Epidermal melanocyte (primary cell): ENCODE results near the gene TERT.

Source experiments
- DNase-seq: peaks from one replicate; pipeline ENCODE4 v3.0.0; 2011; ENCODE audit warnings: low spot score; ENCODE audit not compliant: insufficient read length

The TERT gene

GRCh38 chr5:1259806-1260480 lies 34.9 kb downstream of the TERT start:
- DNase-seq, result no peak

GRCh38 chr5:1257841-1258240 lies 37.0 kb downstream of the TERT start:
- no peak for DNase-seq

DNA sequence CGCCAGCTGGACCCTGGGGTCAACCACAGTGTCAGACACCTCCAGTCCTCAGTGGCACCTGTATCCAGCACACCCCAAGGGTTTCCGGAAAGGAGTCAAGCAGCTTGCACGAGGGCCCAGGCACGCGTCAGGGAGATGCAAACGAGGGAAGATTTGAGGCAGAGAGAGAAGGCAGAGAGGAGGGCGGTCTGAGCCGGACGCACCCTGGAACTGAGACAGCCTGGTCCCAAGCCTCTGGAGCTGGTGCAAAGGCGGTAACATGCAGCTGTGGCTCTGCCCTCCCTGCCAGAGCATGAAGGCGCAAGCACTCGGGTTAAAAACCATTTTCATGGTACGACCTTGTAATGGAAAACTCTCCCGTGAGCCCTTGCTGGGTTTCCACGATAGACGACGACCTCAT lies 37.5 kb downstream of the TERT start:
- no peak for DNase-seq

GRCh38 chr5:1256776-1257175 lies 38.1 kb downstream of the TERT start:
- DNase-seq, result no peak

DNA sequence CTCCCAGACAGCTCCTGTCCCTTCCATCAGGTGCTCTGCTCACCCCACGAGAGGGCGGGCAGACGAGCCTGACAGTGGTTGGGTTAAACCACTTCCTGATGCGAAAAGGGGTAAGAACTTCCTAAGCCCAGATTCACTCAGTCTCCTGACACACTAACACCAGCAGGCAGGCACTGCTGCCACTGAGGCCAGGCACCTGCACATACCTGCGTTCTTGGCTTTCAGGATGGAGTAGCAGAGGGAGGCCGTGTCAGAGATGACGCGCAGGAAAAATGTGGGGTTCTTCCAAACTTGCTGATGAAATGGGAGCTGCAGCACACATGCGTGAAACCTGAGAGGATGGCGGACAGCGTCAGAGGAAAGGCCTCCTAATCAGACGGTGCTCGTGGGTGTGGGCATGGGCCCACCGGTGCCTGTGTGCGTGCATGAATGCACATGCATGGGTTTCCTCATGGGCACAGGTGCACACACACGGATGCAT lies 39.7 kb downstream of the TERT start:
- no peak for DNase-seq

DNA sequence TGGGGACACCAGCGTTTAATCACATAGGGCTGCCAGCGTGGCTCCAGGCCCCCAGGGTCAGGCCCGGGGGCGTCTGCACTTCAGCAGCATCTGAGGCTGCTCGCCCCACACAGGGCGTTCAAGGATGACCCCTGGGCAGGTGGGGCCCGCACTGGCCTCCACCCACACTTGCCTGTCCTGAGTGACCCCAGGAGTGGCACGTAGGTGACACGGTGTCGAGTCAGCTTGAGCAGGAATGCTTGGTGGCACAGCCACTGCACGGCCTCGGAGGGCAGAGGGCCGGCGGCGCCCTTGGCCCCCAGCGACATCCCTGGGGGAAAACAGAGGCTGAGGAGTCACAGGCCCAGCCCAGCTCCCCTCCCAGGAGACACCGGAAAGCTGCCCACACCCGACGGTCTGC lies 40.7 kb downstream of the TERT start:
- no peak for DNase-seq

GRCh38 chr5:1253456-1254105 lies 41.3 kb downstream of the TERT start:
- no peak for DNase-seq

- DNase-seq, result no peak
Observed at GRCh38 chr5:1252681-1253080, 42.2 kb downstream of the TERT start.

DNA sequence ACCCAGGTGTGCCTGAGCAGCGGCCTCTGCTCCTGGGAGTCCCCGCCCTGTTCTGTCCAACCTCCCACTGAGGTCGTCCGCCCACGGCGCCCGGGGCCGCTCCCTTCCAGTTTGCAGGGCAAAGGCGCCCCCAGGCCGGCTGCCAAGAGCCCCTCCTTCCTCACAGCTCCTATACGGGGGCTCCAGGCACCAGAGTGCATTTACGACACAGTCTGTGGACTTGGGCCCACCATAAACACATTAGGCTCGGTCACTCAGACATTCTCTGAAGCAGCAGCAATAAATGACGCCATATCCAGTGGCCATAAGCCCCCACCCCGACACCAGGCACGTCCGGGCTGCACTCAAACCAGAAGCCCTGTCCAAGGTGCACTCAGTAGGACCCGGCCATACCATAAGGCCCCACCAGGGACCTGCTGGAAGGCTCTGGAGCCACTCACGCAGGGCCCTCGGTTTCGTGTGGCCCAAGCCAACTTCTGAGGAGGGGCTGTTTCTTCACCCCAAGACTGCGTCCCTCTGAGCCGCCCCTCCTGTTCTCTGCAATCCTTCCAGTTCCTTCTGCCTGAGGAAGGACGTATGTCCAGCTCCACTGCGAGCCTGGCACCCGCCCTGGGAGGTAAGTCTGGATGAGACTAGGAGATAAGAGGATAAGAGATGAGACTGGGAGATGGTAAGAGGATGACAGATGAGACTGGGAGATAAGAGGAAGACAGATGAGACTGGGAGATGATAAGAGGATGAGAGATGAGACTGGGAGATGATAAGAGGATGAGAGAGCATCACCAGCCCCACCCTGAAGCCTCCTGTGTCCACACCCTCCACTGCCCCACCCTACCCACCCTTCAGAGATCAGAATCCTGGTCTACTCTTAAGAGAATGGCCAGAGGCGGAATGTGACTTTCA lies 42.9 kb downstream of the TERT start:
- DNase-seq, result no peak

DNA sequence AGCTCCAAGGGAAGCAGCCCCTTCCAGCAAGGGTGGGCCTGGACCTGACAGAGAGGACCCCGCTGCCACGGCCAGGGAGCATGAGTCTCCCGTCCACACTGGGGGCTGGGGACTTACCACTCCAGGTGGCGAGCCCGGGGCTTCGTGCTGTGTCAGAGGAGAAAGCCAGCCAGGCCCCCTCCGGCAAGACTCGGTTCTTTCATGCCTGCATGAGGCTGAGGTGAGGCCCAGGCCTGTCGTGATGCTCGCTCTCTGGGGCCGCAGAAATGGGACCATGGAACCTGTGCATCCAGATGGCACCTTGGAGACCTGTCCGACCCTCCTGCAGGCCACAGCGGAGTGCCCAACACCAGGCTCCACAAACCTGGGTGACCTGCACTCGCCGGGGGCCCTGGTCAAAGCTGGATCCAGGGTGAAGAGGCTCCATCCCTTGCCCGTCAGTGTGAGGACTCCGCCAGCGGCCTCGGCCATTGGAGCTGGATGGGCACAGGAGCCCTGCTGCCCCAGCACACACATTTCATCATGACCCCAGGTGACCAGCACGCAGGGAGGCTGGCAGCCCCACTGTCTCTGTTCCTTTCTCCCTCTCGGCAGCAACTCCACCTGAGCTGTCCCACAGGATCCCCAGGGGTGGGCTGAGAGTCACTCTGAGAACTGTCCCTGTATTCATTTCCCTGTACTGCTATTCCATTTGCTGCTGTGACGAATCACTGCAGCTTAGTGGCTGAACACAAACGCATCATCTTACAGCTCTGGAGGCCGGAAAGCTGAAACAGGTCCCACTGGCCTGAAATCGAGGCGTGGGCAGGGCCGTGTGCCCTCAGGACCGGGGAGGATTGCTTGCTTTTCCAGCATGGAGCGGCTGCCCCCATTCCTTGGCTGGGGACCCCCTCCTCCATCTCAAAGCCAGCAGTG lies 45.2 kb downstream of the TERT start:
- no peak for DNase-seq

DNA sequence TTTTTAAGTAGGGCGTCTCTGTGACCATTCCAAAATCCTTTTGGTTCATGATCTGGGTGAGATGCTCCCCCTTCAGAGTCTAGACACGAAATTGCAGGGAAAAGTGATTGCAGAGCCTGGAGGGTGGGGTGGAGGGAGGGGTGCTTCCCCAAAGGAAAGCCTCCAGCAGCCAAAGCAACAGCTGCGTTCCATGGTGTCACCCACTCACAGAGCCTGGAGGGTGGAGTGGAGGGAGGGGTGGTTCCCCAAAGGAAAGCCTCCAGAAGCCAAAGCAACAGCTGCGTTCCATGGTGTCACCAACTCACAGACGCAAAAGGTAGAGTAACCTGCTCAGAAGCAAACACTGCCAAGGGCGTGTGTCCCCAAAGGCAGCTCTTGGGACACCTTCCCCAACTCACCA lies 47.1 kb downstream of the TERT start:
- no peak for DNase-seq

DNA sequence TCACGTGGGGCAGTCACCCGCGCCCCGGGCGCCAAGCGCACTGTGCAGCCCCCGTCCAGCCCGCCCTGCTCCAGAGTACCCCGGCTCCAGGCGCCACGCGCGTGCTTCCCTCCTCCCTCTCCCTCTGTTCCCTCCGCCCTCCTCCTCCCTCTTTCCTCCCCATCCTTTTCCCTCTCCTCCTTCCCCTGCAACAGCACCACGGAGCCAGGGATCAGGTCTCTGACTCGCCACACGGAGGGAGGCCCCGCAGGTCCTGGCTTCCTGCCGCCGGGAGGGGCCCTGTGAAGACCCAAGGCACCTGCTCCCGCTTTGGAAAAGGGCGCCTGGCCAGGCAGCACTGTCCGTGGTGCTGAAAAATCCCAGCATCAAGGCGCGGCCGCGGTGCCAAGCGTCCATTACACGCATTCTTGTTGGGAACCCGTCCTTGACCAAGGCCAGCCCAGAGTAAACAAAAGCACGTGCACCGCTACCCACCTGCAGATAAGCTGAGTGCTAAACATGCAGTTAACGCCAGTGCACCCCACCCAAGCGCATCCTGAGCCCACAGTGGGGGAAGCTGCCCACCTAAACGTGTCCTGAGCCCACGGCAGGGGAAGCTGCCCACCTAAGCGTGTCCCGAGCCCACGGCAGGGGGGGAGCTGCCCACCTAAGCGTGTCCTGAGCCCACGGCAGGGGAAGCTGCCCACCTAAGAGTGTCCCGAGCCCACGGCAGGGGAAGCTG lies 48.0 kb downstream of the TERT start:
- DNase-seq, result no peak

- DNase-seq, result no peak
Observed at GRCh38 chr5:1245905-1246576, 48.8 kb downstream of the TERT start.

GRCh38 chr5:1244976-1245375 lies 49.9 kb downstream of the TERT start:
- DNase-seq, result no peak

DNA sequence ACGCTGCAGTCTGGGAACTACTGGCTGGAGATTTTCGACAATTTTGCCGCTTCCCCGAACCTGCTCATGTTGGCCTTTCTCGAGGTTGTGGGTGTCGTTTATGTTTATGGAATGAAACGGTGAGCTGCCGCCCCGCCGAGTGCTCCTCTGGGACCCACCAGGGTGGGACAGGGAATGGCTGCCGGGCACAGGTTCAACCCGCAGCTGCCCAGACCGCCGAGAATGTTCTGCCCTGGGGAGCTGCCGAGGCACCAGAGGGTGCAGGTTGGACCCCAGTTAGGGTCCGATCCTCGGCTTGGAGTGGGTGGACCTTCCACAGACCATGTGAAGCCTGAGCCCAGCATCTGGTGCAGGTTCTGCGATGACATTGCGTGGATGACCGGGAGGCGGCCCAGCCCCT lies 50.6 kb downstream of the TERT start:
- no peak for DNase-seq

DNA sequence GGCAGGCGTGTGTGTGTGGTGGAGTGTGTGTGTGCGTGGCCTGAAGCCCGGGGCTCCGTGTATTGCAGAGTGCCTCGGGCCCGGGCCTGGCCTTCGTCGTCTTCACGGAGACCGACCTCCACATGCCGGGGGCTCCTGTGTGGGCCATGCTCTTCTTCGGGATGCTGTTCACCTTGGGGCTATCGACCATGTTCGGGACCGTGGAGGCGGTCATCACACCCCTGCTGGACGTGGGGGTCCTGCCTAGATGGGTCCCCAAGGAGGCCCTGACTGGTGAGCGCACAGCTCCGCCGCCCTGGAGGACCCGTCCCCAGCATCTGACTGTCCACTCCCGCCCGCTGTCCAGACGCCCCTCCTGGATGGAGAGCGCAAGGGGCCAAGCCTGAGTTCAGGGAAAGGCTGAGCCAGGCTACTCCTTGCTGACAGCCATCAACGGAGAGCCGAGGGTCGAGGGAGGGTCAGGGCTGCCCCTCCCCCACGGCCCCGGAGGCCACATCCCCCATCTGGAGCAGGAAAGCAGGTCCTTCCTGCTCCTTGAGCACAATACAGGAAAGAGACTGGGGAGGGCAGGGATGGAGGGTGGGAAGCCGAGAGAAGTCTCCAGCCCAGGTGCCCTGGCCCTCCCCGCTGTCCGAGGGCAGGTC lies 51.3 kb downstream of the TERT start:
- DNase-seq, result no peak

DNA sequence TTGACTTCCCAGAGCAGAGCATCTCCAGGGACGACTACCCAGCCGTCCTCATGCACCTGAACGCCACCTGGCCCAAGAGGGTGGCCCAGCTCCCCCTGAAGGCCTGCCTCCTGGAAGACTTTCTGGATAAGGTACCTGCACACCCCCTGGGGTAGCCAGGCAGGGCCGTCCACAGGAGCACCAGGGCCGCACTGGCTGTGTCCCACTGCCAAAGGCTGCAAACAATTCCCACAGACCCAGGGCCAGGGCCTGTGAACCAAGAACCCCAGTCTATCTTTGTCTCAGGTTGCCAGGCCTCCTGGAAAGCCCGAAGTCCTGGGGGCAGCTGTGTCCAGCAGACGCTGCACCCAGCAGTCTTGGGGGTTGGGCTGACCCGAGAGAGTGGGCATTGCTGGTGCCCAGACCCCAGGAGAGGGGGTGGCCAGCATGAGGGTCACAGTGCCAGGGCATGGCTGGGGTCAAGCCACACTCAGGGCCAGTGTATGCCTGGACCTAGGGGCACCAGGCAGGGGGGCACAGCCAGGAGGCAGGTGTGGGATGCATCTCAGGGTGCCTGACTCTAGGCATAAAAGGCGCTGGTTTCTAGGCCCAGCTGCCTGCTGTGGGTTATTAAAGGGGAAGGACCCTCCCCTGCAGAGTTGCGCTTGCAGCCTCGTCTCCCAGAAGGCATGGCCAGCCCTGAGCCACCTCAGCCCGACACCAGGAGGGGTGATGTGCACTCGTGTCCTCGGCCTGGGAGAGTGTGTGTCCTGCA lies 52.0 kb downstream of the TERT start:
- DNase-seq, result no peak

GRCh38 chr5:1241509-1242080 lies 53.3 kb downstream of the TERT start:
- DNase-seq, result no peak
